ENCODE measurements around the gene ZNF296. TPM values are rescaled to one million over a fixed set of nuclear protein-coding genes. Genes with fewer than 3 reads are reported as not detected.
"Not testable (repeated sequence)": the region's sequence is repeated elsewhere in the genome, so short reads cannot be mapped to it uniquely, and the experiment has no call there.

The ZNF296 gene
- polyA plus RNA-seq (ENCODE audit: insufficient read length): 0.91 TPM

DNA sequence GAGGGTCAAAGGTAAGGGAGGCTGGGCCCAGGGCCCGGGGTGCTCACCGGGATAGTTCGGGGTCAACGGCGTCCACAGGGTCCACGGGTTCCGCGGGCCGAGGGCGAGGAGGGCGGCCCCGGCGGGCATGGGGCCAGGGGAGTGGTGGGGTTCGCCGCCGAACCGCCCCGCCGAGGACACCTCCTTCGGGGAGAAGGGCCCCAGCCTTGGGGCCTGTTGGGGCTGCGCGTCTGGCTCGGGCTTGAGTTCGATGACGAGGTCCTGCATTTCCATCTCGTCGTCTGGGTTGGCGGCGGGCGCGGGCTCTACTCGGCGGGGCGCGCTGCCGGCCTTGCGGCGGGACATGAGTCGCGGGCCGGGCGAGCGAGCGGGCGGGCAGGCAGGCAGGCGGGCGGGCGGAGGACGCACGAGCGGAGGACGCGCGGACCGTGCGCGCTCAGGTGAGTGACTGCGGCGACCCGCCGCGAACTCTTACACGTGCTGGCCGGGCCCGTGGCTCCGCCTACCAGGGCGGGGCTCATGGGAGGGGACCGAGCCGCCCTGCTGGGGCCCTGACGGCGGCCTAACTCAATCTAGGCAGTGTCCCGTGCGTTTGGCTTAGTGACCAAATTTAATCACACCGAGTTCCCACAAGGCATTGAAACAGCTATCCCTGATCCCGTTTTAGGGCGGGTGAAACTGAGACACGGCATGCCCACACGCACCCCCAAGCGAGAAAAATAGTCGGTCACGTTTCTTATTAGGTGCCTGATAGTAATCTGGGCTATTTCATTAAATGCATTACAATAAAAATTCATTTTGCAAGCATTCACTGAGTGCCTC lies at the start of gene ZNF296:
ZNF296 (minus strand) TSS at position 450 of the 822 bp plus-strand sequence; CDS start at position 345, 105 bp downstream.
- no peak for DNase-seq (ENCODE audit: low read depth)

DNA sequence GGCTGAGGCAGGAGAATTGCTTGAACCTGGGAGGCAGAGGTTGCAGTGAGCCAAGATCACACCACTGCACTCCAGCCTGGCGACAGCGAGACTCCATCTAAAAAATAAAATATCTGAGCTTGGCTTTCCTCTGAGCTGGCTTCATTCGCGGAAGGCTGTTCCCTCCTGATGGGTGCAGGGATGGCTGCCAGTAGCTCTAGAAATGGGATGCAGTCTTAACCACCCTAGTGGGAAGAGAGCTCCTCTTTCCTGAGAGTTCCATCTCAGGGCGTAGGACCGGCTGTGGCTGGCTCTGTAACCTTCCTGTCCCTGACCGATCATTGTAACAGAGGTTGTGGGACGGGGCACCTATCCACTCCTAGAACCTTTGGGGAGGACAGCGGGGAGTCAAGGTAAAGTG lies 49.1 kb upstream of the ZNF296 start:
- no peak for DNase-seq (ENCODE audit: low read depth)

DNA sequence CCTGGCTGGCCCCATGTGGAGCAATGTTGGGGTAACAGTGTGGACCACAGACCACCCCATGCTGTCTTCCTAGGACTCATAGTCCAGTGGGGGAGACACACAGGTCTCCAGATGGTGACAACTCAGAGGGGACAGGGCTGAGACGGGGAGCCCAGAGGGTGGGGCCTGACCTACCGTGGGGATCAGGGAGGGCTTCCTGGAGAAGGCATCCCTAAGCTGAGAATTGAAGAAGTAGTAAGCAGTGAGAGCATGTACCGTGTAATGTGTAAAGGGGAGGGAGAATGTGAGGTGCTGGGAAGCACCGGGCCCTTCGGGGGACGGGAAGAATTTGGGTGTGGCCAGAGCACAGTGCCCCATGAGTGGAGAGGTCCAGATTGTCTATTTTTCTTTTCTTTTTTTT lies 47.7 kb upstream of the ZNF296 start:
- DNase-seq (ENCODE audit: low read depth): no peak

DNA sequence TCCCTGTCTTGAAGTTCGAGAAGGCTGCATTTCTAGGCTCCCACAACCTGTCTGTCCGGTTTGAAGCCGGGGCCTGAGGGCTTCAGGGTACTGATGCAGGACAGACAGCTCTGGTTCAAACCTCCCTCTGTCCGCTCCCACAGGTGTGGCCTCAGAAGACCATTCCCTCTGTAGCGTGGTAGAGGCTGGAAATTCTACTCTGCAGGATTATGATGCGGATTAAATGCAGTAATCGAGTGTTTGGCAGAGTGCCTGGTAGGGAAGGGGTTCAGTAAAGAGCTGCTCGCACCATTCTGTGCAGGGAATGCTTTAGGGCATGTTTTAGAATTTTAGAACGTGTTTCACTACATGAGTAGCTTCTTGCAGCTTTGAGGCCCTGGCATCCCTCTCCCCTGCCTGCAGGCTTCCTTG lies 47.2 kb upstream of the ZNF296 start:
- no peak for DNase-seq (ENCODE audit: low read depth)

DNA sequence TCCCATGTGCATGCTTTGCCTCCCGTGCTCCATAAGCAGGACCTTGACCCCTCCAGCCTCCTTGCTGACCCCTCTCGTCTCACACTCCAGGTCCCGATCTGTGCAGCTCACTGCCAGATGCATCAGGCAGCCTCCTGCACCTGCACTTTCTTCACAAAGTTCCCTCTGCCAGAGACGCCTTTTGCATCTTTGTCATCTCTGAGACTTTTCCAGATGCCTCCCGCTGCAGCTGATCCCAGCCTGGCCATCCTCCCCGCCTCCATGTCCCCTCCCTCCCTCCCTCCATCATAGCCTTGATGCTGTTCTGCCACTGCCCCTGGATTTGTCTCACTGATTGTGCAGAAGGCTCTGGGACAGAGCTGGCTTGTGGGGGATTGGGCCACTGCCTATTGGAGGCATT lies 46.6 kb upstream of the ZNF296 start:
- DNase-seq (ENCODE audit: low read depth): no peak

DNA sequence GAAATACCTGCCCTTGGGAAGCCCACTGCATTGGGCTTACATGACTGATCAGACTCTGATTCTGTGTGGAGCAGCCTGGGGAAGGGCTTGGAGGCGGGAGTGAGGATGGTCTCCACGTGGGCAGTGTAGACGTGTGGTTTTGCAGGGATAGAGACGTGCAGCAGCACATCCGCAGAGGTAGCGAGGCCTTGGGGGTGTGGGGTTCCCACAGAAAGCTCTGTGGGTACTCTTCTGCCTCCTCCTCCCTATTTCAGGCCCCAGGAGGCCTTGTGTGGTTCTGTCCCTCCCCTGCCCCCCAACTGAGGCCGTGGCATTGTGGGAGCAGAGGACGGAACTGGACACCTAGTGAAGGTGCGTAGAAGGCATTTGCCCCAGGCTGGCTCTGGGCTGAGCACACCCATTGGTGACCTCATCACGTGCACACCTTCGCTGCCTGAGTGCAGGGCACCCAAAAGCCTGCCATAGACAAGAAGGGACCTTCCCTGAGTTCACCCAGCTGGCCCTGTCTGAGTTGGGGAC lies 45.6 kb upstream of the ZNF296 start:
- DNase-seq (ENCODE audit: low read depth): no peak

DNA sequence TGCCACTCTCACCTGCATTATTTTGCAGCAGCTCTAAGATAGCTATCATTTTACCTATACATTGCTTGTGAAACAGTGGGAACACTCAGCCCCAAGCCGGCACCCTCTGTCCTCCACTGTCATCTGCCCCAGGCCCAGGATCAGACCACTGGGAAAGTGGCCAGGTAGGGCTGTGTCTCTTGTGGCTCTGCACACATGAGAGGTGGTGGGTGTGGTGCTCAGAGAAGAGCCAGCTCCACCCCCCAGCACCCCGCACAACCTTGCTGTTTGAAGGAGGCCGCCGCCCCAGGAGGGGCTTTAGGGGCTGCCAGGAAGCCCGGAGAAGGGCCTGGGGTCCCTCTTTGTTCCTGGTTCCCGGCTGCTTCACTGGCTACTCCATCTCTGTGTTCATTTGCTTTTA lies 43.3 kb upstream of the ZNF296 start:
- DNase-seq (ENCODE audit: low read depth): no peak

DNA sequence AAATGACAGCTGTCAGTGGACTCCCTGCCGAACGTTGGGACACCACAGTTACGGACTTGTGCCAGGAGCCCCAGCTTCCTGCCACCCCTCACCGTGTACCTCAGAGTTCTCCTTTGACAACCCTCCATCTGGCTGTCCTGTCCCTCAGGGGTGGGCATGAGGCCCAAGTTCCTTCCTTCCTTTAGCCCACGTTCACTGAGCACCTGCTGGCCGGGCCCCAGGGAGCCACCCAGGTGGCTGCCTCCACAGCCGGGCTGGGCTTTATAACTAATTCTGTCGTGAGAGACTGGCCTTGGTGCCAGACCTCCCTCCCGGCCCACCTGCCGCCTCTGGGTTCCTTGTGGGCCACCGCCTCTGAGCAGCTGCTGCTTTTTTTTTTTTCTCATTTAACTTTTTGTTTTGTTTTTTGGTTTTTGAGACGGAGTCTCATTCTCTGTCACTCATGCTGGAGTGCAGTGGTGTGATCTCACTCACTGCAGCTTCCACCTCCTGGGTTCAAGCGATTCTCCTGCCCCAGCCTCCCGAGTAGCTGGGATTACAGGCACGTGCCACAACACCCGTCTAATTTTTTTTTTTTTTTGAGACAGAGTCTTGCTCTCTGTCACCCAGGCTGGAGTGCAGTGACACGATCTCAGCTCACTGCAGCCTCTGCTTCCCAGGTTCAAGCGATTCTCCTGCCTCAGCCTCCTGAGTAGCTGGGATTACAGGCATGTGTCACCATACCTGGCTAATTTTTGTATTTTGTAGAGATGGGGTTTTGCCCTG lies 42.5 kb upstream of the ZNF296 start:
- DNase-seq (ENCODE audit: low read depth): not testable (repeated sequence)

DNA sequence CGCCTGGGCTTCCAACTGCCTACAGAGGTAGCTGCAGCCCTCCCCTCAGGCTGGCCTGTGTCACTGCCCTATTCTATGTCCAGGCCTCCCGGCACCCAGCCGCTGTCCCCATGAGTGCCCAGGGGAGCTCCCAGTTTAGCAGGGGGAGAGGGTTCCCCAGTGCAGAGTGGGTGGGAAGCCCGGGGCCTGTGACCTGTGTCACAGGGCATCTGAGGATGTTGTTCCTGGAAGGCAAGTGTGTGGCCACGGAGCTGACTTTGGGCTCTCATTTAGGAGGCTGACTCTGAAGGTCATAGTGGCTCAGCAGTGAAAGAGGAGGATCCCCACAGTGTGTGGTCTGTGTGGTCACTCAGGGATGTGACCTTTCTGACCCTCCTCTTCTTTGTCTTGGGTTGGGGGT lies 41.8 kb upstream of the ZNF296 start:
- no peak for DNase-seq (ENCODE audit: low read depth)

DNA sequence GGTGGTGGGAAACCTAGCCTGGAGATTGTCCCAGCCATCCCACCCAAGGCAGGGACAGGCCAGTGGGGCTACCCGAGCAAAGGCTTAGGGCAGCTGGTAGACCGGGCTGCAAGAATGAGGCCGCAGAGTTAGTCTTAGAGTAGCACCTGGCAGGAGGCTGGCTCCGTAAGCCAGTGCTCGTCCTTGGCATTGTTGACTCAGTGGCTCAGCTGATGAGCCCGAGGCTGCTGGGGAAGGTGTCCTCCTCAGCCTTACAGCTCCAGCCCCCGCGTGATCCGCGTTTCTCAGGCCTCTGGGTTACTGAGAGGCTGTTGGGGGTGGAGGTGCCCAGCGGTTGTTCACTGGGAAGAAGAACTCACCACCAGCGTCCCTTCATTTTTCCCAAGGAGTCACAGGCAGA lies 41.4 kb upstream of the ZNF296 start:
- DNase-seq (ENCODE audit: low read depth): no peak

DNA sequence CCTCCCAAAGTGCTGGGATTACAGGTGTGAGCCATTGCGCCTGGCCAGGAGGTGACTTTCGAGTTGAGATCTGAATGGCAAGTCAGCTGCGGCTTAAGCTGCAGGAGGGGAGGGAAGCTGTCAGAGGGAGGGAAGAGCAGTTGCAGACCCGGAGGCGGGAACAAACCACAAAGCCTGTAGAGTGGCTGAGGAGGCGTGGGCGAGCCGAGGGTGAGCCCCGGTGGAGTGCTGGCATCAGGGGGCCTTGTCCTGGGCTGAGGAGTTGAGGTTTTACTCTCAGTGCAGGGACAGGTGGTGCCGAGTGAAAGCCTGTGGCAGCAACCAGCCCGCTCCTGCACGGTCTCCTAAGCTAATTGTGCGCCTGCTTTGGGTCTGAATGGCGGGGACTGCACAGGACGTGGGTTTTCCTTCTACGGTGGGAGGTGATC lies 40.9 kb upstream of the ZNF296 start:
- no peak for DNase-seq (ENCODE audit: low read depth)

DNA sequence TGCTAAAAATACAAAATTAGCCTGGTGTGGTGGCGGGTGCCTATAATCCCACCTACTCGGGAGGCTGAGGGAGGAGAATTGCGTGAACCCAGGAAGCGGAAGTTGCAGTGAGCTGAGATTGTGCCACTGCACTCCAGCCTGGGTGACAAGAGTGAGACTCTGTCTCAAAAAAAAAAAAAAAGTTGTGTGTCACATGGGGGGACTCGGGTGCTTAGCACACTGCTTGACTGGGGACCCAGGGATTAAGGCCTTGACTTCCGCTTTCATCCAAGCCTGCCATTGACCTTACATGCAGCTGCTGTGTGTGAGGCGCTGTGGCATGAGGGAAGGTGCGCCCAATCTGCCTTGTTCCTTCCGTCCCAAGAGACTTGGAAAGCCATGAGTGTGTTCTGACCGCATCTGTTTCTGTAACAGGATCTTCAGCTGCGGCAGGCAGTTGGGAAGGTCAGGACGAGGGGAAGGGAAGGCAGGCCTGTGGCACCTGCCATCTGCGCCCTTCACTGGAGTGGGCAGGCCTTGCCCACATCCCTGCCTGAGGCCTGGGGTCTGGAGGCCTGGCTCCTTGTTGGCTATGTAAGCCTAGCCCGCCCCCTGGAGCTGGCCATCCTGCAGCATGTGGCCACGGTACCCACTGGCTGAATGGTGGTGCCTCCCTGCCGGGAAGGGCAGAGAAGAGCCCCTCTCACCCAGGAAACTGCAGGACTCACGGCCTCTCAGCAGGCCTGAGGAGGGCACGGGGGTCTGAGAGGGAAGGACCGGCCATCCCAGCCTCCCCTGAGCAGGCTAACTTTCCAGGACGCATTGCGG lies 39.7 kb upstream of the ZNF296 start:
- DNase-seq (ENCODE audit: low read depth): no peak

DNA sequence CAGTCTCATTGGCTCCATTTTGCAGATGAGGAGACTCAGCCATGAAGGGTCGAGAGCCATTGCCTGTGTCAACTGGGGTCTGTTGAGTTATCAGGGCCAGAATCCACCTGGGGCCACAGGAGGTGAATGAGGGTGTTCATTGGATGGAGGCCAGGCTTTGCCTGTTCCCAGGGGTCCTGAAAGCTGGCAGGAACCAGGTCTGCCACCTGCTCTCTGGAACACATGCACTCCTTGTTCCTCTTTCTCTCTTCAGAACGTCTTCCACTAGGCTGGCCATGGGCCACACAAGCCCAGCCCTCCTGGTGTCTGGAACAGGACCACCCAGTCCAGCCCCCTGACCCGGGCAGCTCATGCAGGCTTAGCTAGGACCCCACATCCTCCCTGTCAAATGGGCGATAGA lies 37.8 kb upstream of the ZNF296 start:
- DNase-seq (ENCODE audit: low read depth): no peak

DNA sequence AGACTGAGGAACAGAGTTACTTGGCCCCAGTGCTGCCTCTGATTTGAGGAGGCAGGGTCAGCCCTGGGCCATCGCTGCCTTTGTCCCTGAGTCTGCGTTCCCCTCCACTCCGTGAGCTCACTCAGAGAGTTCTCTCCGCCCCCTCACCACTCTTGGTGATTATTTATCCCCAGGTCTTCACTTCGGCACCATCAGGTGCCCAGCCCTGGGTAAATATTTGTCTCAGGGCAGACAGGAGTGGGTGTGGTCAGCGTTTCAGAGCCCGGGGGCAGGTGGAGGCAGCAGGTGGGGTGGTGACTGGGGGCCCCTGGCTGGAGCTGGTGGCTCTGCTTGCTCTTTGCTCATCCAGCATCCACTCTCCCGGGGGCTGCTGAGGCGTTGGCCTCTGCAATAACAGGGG lies 37.4 kb upstream of the ZNF296 start:
- no peak for DNase-seq (ENCODE audit: low read depth)

DNA sequence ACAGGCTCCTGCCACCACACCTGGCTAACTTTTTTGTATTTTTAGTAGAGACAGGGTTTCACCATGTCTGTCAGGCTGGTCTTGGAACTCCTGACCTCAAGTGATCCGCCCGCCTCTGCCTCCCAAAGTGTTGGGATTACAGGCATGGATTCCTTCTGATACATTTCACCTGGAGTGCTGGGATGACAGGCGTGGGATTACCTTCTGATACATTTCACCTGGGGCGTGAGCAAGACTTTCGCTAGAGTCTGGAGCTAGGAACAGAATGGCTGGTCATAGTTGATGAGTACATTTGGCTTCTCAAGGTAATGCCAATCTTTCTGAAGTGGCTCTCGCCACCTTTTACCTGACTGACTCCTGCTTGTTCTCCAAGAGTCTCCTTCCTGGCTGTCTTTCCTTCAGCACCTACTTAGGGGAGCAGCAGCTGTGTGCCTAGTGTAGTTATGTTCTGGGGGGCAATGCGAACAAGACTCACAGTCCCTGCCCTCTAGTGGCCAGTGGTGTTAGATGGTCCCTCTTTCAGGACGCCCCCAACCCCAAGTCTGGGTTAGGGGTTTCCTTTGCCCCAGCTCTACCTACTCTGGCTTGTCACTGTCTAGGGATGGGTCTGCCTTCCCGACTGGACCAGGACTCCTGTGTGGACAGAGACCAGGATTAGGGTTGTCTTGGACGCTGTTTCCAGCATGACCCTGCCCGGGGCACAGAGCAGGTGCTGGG lies 36.0 kb upstream of the ZNF296 start:
- DNase-seq (ENCODE audit: low read depth): no peak

DNA sequence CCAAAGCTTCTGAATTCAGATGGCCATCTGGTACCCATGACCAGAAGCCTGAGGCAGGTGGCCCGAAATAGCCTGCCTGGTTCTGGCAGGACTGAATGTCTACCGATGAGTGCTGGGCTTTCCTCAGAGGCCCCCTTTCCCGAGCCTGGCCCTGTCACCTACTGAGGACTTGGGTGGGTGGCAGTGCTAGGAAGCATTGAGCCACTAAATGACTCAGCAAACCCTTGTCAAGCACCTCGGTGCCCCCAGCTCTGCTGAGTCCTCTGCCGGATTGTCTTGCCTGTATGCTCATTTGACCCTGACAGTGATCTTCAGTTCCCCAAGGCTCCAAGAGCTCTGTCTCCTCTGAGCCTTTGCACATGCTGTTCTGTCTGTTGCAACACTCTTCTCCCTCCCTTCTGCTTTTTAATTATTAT lies 34.6 kb upstream of the ZNF296 start:
- DNase-seq (ENCODE audit: low read depth): no peak

DNA sequence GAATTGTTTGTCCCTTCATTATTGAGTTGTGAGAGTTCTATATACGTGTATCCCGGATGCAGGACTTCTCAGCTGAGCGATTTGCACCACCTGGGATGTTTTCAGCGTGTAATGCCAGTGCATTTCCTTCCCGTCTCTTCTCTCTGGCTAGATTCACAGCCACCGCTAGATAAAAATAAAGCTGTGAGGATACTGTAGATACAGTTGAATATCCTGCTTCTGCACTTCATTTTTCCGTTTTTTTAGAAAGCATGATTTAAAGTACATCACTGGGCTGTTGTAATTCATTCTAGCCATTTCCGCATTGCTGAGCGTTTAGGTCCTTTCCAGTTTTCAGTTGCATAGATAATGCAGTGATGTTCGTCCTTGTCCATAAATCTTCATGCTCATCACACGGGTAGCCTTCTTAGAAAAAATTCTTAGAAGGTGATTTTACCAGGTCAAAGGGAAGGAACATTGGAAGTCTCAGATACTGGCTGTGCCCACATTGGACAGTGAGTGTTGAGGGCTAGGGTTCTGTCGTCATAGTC lies 31.4 kb upstream of the ZNF296 start:
- DNase-seq (ENCODE audit: low read depth): no peak

DNA sequence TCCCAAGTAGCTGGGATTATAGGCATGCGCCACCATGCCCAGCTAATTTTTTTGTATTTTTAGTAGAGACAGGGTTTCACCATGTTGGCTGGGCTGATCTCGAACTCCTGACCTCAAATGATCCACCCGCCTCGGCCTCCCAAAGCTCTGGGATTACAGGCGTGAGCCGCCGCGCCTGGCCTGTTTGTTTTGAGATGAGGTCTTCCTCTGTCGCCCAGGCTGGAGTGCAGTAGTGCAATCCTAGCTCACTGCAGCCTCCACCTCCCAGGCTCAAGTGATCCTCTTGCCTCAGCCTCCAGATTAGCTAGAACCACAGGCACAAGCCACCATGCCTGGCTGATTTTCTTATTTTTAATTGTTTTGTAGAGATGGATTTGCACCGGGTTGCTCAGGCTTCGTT lies 30.1 kb upstream of the ZNF296 start:
- DNase-seq (ENCODE audit: low read depth): not testable (repeated sequence)

DNA sequence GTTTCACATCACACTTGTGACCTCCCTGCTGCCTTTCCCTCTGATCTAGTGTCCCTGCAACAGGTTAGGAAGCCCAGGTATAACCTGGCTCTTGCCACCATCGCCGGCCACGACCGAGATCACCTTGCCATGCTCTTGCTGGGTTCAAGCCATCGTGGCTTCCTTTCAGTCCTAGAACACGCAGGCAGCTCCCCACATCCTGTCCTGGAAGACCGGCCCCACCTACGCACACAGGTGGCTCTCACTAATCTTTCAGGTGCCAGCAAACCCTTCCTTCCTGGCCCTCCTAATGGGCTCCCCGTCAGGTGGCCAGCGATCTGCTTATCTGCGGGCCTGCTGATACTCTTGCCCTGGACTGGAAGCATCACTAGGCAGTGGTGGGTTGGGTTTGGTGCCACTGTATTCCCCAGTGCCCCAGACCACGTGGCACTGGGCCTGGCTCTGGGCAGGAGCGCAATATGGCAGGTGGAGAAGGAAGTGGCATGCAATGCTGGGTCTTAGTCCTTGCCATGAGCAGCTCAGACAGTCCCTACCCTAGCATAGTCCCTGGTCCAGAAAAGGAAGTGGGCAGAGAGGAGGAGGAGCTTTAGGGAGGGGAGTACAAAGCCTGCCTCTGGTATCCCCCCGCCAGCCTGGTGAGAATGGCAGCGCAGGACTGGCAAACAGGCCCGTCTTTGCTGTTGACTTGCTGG lies 28.5 kb upstream of the ZNF296 start:
- DNase-seq (ENCODE audit: low read depth): no peak
